SK-N-MC (cell line): ENCODE results near the gene LSP1.

Source experiments
- EZH2 ChIP-seq: fragments of 200-600 bp; sonication (generic); IDR thresholded peaks from one replicate; pipeline ENCODE4 v1.6.1; 2017; ENCODE audit warnings: antibody characterized with exemption
- FOXP2 ChIP-seq: optimal IDR thresholded peaks from 2 replicates; pipeline ENCODE3; 2011; ENCODE audit warnings: mild to moderate bottlenecking, moderate library complexity; ENCODE audit not compliant: insufficient read depth; ENCODE audit errors: extremely low read length, control extremely low read depth
- POLR2AphosphoS5 ChIP-seq: IDR thresholded peaks from 2 replicates; pipeline ENCODE4 v1.6.1; 2012; ENCODE audit warnings: mild to moderate bottlenecking, low read depth, low read length, borderline replicate concordance

GRCh38 chr11:1858154-1858553 lies 5.3 kb downstream of the LSP1 start:
- TF ChIP-seq EZH2 (no peak), POLR2AphosphoS5 (no peak), FOXP2 (no peak)
